HCT116 (cell line): Measurements from ENCODE around the gene KNSTRN. TPM values are rescaled to one million over a fixed set of nuclear protein-coding genes. Genes with fewer than 3 reads are reported as not detected.
A peak's percentile ranks its signal among the peaks of the same experiment; 100 is the strongest.

Experiments
- ATAC-seq: fragments of 200-7000 bp; cut with Tn5 transposase; 2 replicates; pipeline ENCODE4 v1.9.1; 2020; ENCODE audit warnings: mild to moderate bottlenecking, moderate library complexity
- BruUV-seq: library from RNA; stranded (reverse); fragments of 400-500 nt; replicated peaks from 2 replicates; lab custom pipeline; 2021; lab: Mats Ljungman, UMichigan
- CTCF ChIA-PET: fragments of 300-600 bp; sonication (Branson Sonifier 250); formaldehyde crosslinking; loops from one replicate; lab custom pipeline; 2021; ENCODE audit warnings: antibody characterized with exemption; lab: Charles Lee
- POLR2A ChIA-PET: fragments of 300-600, 350-600 bp; sonication (Branson Sonifier 250); formaldehyde crosslinking; loops from one replicate; lab custom pipeline; 2021; ENCODE audit warnings: antibody characterized with exemption; lab: Charles Lee
- RAD21 ChIA-PET, 2 experiments: fragments of 300-600 bp; sonication (Branson Sonifier 250); formaldehyde crosslinking; loops; one replicate each; lab custom pipeline; 2023; ENCODE audit warnings: low total read pairs in 2 of 2; ENCODE audit not compliant: uncharacterized antibody in 2 of 2, unreplicated experiment in 2 of 2, low non-redundant PET in 1 of 2; lab: Charles Lee
- DNase-seq: peaks from one replicate; pipeline ENCODE4 v3.0.0-alpha.2; 2010; ENCODE audit warnings: low read depth, low spot score
- H2AFZ ChIP-seq: fragments of 200-600 bp; shearing (Covaris generic), sonication (generic); 2 replicates; pipeline ENCODE4 v1.6.1; 2017; ENCODE audit warnings: low read depth, mixed run types, mixed read lengths, antibody characterized with exemption, low read length; ENCODE audit not compliant: poor library complexity, severe bottlenecking
- H3K27ac ChIP-seq: 2 replicates; pipeline ENCODE4 v1.5.1; 2012; ENCODE audit warnings: low read depth, low read length
- H3K27me3 ChIP-seq: fragments of 200-600 bp; sonication (generic); 2 replicates; pipeline ENCODE4 v1.6.1; 2016; ENCODE audit warnings: mixed run types, low read length, mixed read lengths; ENCODE audit not compliant: insufficient read depth
- H3K36me3 ChIP-seq, 2 experiments: fragments of 200-500 bp in 1 of 2; fragments of 200-600 bp in 1 of 2; sonication (Bioruptor generic) in 1 of 2; sonication (generic) in 1 of 2; 2 replicates each; pipeline versions ENCODE4 v1.5.1 to v1.6.1; 2014 to 2016; ENCODE audit warnings: low read length in 2 of 2, inconsistent platforms in 1 of 2, mixed read lengths in 1 of 2, mixed run types in 1 of 2; ENCODE audit not compliant: insufficient read depth in 2 of 2, control insufficient read depth in 1 of 2
- H3K4me1 ChIP-seq, 2 experiments: fragments of 200-600 bp in 1 of 2; sonication (generic) in 1 of 2; 2 replicates each; pipeline versions ENCODE4 v1.5.1 to v1.6.1; 2012 to 2017; ENCODE audit warnings: low read length in 2 of 2, inconsistent platforms in 1 of 2, mild to moderate bottlenecking in 1 of 2, mixed read lengths in 1 of 2, mixed run types in 1 of 2, moderate library complexity in 1 of 2; ENCODE audit not compliant: insufficient read depth in 2 of 2, control insufficient read depth in 1 of 2
- H3K4me2 ChIP-seq: fragments of 200-600 bp; sonication (generic); 2 replicates; pipeline ENCODE4 v1.6.1; 2017; ENCODE audit warnings: mixed run types, low read length, mixed read lengths
- H3K4me3 ChIP-seq, 2 experiments: fragments of 200-600 bp in 1 of 2; sonication (generic) in 1 of 2; replicated peaks in 1 of 2; 2 replicates each; pipeline ENCODE4 v1.5.1; 2011 to 2016; ENCODE audit warnings: low read length in 2 of 2, control low read depth in 1 of 2, low read depth in 1 of 2, mild to moderate bottlenecking in 1 of 2, mixed read lengths in 1 of 2, mixed run types in 1 of 2
- H3K79me2 ChIP-seq: fragments of 200-600 bp; sonication (generic); 2 replicates; pipeline ENCODE4 v1.6.1; 2017; ENCODE audit warnings: mild to moderate bottlenecking, mixed run types, low read length, moderate library complexity, mixed read lengths; ENCODE audit not compliant: insufficient read depth
- H3K9ac ChIP-seq: fragments of 200-600 bp; sonication (generic); 2 replicates; pipeline ENCODE4 v1.6.1; 2016; ENCODE audit warnings: low read length, mixed read lengths
- H3K9me2 ChIP-seq: fragments of 200-600 bp; sonication (generic), shearing (Covaris generic); 2 replicates; pipeline ENCODE4 v1.6.1; 2017; ENCODE audit warnings: mixed run types, mild to moderate bottlenecking, moderate library complexity; ENCODE audit not compliant: insufficient read depth
- H3K9me3 ChIP-seq, 2 experiments: fragments of 200-500 bp in 1 of 2; fragments of 200-600 bp in 1 of 2; sonication (Bioruptor generic) in 1 of 2; sonication (generic) in 1 of 2; 2 replicates each; pipeline ENCODE4 v1.6.1; 2014 to 2017; ENCODE audit warnings: low read length in 2 of 2, mixed read lengths in 2 of 2, inconsistent platforms in 1 of 2, low read depth in 1 of 2, mild to moderate bottlenecking in 1 of 2, mixed run types in 1 of 2, moderate library complexity in 1 of 2; ENCODE audit not compliant: control insufficient read depth in 1 of 2, insufficient read depth in 1 of 2
- H4K20me1 ChIP-seq: fragments of 200-600 bp; sonication (generic), shearing (Covaris generic); 2 replicates; pipeline ENCODE4 v1.6.1; 2017; ENCODE audit warnings: mixed run types, mild to moderate bottlenecking, moderate library complexity; ENCODE audit not compliant: insufficient read depth
- CBX3 ChIP-seq: IDR thresholded peaks from 2 replicates; pipeline ENCODE4 v1.6.1; 2012; ENCODE audit warnings: low read depth
- CEBPB ChIP-seq: IDR thresholded peaks from 2 replicates; pipeline ENCODE4 v1.6.1; 2012; ENCODE audit warnings: low read depth
- EGR1 ChIP-seq: IDR thresholded peaks from 2 replicates; pipeline ENCODE4 v1.6.1; 2012; ENCODE audit warnings: low read depth
- ELF1 ChIP-seq: IDR thresholded peaks from 2 replicates; pipeline ENCODE4 v1.6.1; 2012; ENCODE audit warnings: low read depth, borderline replicate concordance
- EZH2 ChIP-seq: fragments of 200-600 bp; sonication (generic); IDR thresholded peaks from 2 replicates; pipeline ENCODE4 v1.6.1; 2017; ENCODE audit warnings: antibody characterized with exemption, mixed run types
- EZH2phosphoT487 ChIP-seq: fragments of 200-600 bp; IDR thresholded peaks from 2 replicates; pipeline ENCODE4 v1.6.1; 2018; ENCODE audit warnings: antibody characterized with exemption, borderline replicate concordance
- JUND ChIP-seq: IDR thresholded peaks from 2 replicates; pipeline ENCODE4 v1.6.1; 2012
- POLR2A ChIP-seq: IDR thresholded peaks from 2 replicates; pipeline ENCODE4 v1.7.0; 2011; ENCODE audit warnings: borderline replicate concordance; ENCODE audit not compliant: insufficient read depth, insufficient read length; ENCODE audit errors: extremely low read depth
- RAD21 ChIP-seq: IDR thresholded peaks from 2 replicates; pipeline ENCODE4 v1.6.1; 2012; ENCODE audit warnings: low read depth, mild to moderate bottlenecking
- SIN3A ChIP-seq: IDR thresholded peaks from 2 replicates; pipeline ENCODE4 v1.6.1; 2012; ENCODE audit warnings: low read depth
- SP1 ChIP-seq: IDR thresholded peaks from 2 replicates; pipeline ENCODE4 v1.6.1; 2012; ENCODE audit warnings: low read depth
- TCF7L2 ChIP-seq: IDR thresholded peaks from 2 replicates; pipeline ENCODE4 v1.7.0; 2011; ENCODE audit warnings: borderline replicate concordance, inconsistent platforms; ENCODE audit not compliant: insufficient read depth, insufficient read length; ENCODE audit errors: extremely low read depth
- YY1 ChIP-seq: IDR thresholded peaks from 2 replicates; pipeline ENCODE4 v1.6.1; 2011; ENCODE audit warnings: low read length, low read depth, moderate library complexity, mild to moderate bottlenecking; ENCODE audit not compliant: insufficient replicate concordance; ENCODE audit errors: extremely low read depth
- ZNF274 ChIP-seq: fragments of 200-500 bp; sonication (Bioruptor generic); IDR thresholded peaks from 2 replicates; pipeline ENCODE4 v1.6.1; 2014; ENCODE audit warnings: mild to moderate bottlenecking, low read depth, low read length, inconsistent platforms
- intact Hi-C: fragments of 100-400 bp; cut with micrococcal nuclease; formaldehyde crosslinking; loops from 2 replicates; pipeline ENCODE4 v1.10.0; 2022
- total RNA-seq: library from RNA; stranded (reverse); gene quantifications from one replicate; pipeline ENCODE4 v1.2.1, GENCODE V29; 2021; ENCODE audit not compliant: unreplicated experiment
- TF ChIP-seq, protein P1 (sequence below): IDR thresholded peaks from 2 replicates; pipeline ENCODE4 v1.6.1; 2012; ENCODE audit warnings: low read depth
- TF ChIP-seq, protein P2 (sequence below), 3 experiments: fragments of 200-600 bp in 1 of 3; sonication (generic) in 1 of 3; IDR thresholded peaks in 2 of 3; conservative IDR thresholded peaks in 1 of 3; 2 replicates each; pipeline ENCODE4 v1.5.1; 2012 to 2017; ENCODE audit warnings: low read depth in 2 of 3, low read length in 2 of 3, antibody characterized with exemption in 1 of 3, borderline replicate concordance in 1 of 3, control low read depth in 1 of 3, mild to moderate bottlenecking in 1 of 3, mixed read lengths in 1 of 3, mixed run types in 1 of 3, moderate library complexity in 1 of 3; ENCODE audit not compliant: insufficient read depth in 1 of 3
- TF ChIP-seq, protein P3 (sequence below): IDR thresholded peaks from 2 replicates; pipeline ENCODE4 v1.6.1; 2012

KNSTRN gene
- total RNA-seq, 1 experiment from 2014 or later: 84.1 TPM

DNA sequence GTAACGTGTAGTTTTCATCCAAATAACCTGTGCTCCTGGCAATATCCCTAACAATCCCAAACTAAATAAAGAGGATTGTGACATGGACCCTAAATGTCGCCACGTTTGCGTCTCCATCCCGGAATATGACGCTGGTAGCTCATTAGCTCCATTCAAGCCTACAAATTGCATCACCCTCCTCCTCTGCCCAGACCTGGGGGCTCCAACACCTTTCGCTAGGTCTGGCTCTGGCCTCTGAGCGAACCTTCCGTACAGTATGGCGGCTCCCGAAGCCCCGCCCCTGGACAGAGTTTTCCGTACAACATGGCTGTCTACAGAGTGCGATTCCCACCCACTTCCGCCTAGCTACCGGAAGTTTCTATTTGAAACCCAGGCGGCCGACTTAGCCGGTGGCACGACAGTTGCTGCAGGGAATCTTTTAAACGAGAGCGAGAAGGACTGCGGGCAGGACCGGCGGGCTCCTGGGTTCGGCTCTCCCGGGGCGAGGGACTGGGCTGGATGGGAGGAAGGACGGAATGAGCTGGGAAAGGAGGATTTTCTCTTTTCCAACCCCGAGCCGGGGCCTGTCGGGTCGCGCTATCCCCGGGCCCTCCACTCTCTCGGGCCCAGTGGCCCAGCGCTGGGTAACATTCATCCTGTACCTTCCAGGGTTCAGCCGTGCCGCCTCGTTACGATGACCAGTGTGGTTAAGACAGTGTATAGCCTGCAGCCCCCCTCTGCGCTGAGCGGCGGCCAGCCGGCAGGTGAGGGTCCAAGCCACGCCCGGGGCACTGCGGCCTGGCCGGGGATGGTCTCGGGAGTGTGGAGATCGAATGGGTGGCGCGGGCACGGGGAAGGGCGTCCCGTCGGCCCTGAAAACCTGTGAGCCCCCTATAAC lies at the start of gene KNSTRN (continued):
- TF ChIP-seq, protein P1, sequence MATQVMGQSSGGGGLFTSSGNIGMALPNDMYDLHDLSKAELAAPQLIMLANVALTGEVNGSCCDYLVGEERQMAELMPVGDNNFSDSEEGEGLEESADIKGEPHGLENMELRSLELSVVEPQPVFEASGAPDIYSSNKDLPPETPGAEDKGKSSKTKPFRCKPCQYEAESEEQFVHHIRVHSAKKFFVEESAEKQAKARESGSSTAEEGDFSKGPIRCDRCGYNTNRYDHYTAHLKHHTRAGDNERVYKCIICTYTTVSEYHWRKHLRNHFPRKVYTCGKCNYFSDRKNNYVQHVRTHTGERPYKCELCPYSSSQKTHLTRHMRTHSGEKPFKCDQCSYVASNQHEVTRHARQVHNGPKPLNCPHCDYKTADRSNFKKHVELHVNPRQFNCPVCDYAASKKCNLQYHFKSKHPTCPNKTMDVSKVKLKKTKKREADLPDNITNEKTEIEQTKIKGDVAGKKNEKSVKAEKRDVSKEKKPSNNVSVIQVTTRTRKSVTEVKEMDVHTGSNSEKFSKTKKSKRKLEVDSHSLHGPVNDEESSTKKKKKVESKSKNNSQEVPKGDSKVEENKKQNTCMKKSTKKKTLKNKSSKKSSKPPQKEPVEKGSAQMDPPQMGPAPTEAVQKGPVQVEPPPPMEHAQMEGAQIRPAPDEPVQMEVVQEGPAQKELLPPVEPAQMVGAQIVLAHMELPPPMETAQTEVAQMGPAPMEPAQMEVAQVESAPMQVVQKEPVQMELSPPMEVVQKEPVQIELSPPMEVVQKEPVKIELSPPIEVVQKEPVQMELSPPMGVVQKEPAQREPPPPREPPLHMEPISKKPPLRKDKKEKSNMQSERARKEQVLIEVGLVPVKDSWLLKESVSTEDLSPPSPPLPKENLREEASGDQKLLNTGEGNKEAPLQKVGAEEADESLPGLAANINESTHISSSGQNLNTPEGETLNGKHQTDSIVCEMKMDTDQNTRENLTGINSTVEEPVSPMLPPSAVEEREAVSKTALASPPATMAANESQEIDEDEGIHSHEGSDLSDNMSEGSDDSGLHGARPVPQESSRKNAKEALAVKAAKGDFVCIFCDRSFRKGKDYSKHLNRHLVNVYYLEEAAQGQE: no peak
- no peak for TF ChIP-seq EZH2phosphoT487
- TF ChIP-seq ELF1: no peak
- TF ChIP-seq ZNF274: no peak
- peak; percentile 100 for TF ChIP-seq YY1
- TF ChIP-seq CEBPB: no peak

DNA sequence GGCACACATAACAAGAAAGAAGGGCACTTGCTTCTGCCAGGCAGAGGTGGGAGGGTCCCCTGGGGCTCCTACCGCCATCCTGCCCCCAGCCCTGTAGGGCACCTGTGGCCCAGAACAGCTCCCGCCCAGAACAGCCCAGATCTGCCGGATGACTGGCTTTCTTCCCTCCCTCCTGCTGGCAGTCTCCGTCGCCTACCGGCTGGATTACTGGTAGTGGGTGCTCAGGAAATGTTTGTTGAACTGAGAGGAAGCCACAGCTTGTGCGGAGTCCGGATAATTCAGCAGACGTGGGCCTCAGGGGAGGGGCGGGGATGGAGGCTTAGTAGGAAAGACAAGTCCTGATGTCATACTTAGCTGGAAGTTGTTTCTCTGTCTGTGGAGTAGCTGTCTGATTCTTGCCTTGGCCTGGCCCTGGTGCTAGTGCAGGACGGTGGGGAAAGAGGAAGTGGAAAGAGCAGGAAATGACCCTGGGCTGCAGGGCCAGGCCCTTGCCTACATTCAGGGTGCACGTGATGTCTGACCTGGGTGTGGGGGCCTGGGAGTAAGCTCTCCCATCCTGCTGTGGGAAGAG lies 48.5 kb upstream of the KNSTRN start:
- ChIA-PET RAD21 (no interaction called here), POLR2A (no interaction called here), CTCF (no interaction called here)
- Histone ChIP-seq H3K4me1 (peaks cover 16 to 19% of the 10 kb centered on the region in 2 experiments), H3K4me3 (no peak overlapping the region), H3K79me2 (no peaks in the 10 kb centered on the region; the same call in 1 of the 2 replicates), H4K20me1 (no peaks in the 10 kb centered on the region), H3K36me3 (peaks cover 0 to 7% of the 10 kb centered on the region in 2 experiments; a peak in 1 of 4 replicates), H3K9ac (no peak overlapping the region), H3K27me3 (no peaks in the 10 kb centered on the region), H3K9me2 (no peaks in the 10 kb centered on the region), H3K27ac (no peak overlapping the region), H3K9me3 (no peaks in the 10 kb centered on the region), H3K4me2 (no peak overlapping the region), H2AFZ (no peak overlapping the region)
- no TSS peak for BruUV-seq
- intact Hi-C loops: no loop called here
- TF ChIP-seq SIN3A (no peak), TCF7L2 (no peak), CBX3 (no peak), SP1 (no peak), POLR2A (no peak), ELF1 (no peak), RAD21 (no peak), ZNF274 (no peak), EZH2 (no peak), EGR1 (no peak), JUND (no peak), CEBPB (no peak), EZH2phosphoT487 (no peak), YY1 (no peak)
- TF ChIP-seq, protein P2, sequence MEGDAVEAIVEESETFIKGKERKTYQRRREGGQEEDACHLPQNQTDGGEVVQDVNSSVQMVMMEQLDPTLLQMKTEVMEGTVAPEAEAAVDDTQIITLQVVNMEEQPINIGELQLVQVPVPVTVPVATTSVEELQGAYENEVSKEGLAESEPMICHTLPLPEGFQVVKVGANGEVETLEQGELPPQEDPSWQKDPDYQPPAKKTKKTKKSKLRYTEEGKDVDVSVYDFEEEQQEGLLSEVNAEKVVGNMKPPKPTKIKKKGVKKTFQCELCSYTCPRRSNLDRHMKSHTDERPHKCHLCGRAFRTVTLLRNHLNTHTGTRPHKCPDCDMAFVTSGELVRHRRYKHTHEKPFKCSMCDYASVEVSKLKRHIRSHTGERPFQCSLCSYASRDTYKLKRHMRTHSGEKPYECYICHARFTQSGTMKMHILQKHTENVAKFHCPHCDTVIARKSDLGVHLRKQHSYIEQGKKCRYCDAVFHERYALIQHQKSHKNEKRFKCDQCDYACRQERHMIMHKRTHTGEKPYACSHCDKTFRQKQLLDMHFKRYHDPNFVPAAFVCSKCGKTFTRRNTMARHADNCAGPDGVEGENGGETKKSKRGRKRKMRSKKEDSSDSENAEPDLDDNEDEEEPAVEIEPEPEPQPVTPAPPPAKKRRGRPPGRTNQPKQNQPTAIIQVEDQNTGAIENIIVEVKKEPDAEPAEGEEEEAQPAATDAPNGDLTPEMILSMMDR (IDR thresholded peaks at IDR 0.05 in 2 of 3, conservative IDR thresholded peaks at IDR 0.05 in 1 of 3; ENCODE audit: borderline replicate concordance in 1 of 3, insufficient read depth in 1 of 3, low read depth in 2 of 3, low read length in 2 of 3): no peak
- TF ChIP-seq, protein P3, sequence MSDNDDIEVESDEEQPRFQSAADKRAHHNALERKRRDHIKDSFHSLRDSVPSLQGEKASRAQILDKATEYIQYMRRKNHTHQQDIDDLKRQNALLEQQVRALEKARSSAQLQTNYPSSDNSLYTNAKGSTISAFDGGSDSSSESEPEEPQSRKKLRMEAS: no peak
- no peak for DNase-seq
- no peak for ATAC-seq
